Muscle layer of duodenum (tissue), 2 donors: ENCODE data around the gene TMUB1.
"Not testable (repeated sequence)": the region's sequence is repeated elsewhere in the genome, so short reads cannot be mapped to it uniquely, and the experiment has no call there.

Experiments used
- H3K27ac ChIP-seq: one replicate; pipeline ENCODE4 v1.7.0; 2013; ENCODE audit warnings: mild to moderate bottlenecking, low read length
- H3K27me3 ChIP-seq: one replicate; pipeline ENCODE4 v1.7.0; 2013; ENCODE audit warnings: low read depth, mild to moderate bottlenecking, control low read depth, low read length
- H3K36me3 ChIP-seq, 2 donors: one replicate each; pipeline ENCODE4 v1.7.0; 2013; ENCODE audit warnings: low read length in 2 of 2, control low read depth in 1 of 2, mild to moderate bottlenecking in 1 of 2; ENCODE audit not compliant: insufficient read depth in 2 of 2, control insufficient read depth in 1 of 2
- H3K4me1 ChIP-seq, 2 donors: one replicate each; pipeline ENCODE4 v1.7.0; 2013; ENCODE audit warnings: low read length in 2 of 2, mild to moderate bottlenecking in 2 of 2, control low read depth in 1 of 2, moderate library complexity in 1 of 2; ENCODE audit not compliant: insufficient read depth in 2 of 2, control insufficient read depth in 1 of 2
- H3K4me3 ChIP-seq, 2 donors: one replicate each; pipeline ENCODE4 v1.7.0; 2013; ENCODE audit warnings: low read length in 2 of 2, low read depth in 1 of 2, mild to moderate bottlenecking in 1 of 2
- H3K9me3 ChIP-seq, 2 donors: one replicate each; pipeline ENCODE4 v1.7.0; 2013; ENCODE audit warnings: low read length in 2 of 2, control low read depth in 1 of 2, mild to moderate bottlenecking in 1 of 2; ENCODE audit not compliant: control insufficient read depth in 1 of 2
- donor health status: healthy.

The TMUB1 gene

GRCh38 chr7:151056283-151056665 is 27.0 kb downstream of the TMUB1 start:
- Histone ChIP-seq H3K36me3 (peaks cover 0 to 6% of the 10 kb centered on the region in 2 donors), H3K27me3 (no peaks in the 10 kb centered on the region), H3K4me1 (peaks cover 17 to 33% of the 10 kb centered on the region in 2 donors), H3K9me3 (no peaks in the 10 kb centered on the region), H3K4me3 (no peak overlapping the region), H3K27ac (no peak overlapping the region)

- no peak overlapping the region for H3K4me3 ChIP-seq
- H3K9me3 ChIP-seq, result no peaks in the 10 kb centered on the region
- H3K4me1 ChIP-seq, result peaks cover 8 to 24% of the 10 kb centered on the region in 2 donors
- peaks cover 6% of the 10 kb centered on the region for H3K27me3 ChIP-seq
- H3K36me3 ChIP-seq, result peaks cover 0 to 6% of the 10 kb centered on the region in 2 donors
- no peak overlapping the region for H3K27ac ChIP-seq
Measured at GRCh38 chr7:151053751-151054150, 29.5 kb downstream of the TMUB1 start.

DNA sequence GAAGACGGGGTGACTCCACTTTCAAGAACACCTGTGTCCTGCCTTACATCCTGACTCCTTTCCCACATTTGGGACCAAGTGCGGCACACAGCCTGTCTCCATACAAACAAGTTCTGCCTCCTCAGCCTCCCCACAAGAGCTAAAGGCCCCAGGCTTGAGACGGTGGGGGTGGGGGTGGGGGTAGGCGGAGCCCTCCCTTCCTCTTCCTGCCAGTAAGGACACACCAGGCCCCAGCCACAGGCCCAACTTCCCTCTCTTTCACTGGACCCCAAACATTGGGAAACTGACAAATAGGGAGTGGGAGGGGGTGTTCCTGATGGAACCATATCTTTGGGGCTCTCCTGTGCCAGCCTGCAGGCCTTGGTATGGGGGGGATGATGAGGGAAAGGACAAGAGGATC is 30.2 kb downstream of the TMUB1 start:
- H3K9me3 ChIP-seq, result no peaks in the 10 kb centered on the region
- H3K36me3 ChIP-seq, result peaks cover 0 to 6% of the 10 kb centered on the region in 2 donors
- no peak overlapping the region for H3K27ac ChIP-seq
- H3K4me3 ChIP-seq, result no peak overlapping the region
- peaks cover 6% of the 10 kb centered on the region for H3K27me3 ChIP-seq
- peaks cover 4 to 18% of the 10 kb centered on the region in 2 donors for H3K4me1 ChIP-seq

DNA sequence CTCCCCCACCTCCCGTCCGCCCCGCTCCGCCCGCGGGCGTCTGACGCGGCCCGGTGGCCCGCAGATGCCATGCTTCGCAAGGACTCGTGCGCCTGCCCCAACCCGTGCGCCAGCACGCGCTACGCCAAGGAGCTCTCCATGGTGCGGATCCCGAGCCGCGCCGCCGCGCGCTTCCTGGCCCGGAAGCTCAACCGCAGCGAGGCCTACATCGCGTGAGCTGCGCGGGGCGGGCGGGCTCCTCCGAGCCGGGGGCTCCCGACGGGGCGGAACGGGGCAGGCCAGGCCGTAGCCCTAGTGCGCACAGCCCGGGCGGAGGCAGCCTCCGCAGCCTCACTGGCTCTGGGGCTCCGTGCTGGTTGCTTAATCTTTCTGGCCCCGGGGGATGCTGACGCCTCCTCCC is 32.2 kb downstream of the TMUB1 start:
- Histone ChIP-seq H3K36me3 (peaks cover 0 to 10% of the 10 kb centered on the region in 2 donors), H3K4me1 (peaks cover 0 to 19% of the 10 kb centered on the region in 2 donors), H3K27me3 (peaks cover 6% of the 10 kb centered on the region), H3K27ac (no peak overlapping the region), H3K4me3 (no peak overlapping the region), H3K9me3 (no peaks in the 10 kb centered on the region)

- peaks cover 0 to 19% of the 10 kb centered on the region in 2 donors for H3K4me1 ChIP-seq
- H3K27ac ChIP-seq, result no peak overlapping the region
- H3K4me3 ChIP-seq, result no peak overlapping the region
- peaks cover 6% of the 10 kb centered on the region for H3K27me3 ChIP-seq
- peaks cover 0 to 29% of the 10 kb centered on the region in 2 donors for H3K36me3 ChIP-seq
- no peaks in the 10 kb centered on the region for H3K9me3 ChIP-seq
Measured at GRCh38 chr7:151048911-151049463, 34.3 kb downstream of the TMUB1 start.

- Histone ChIP-seq H3K27me3 (peaks cover 6% of the 10 kb centered on the region), H3K36me3 (peaks cover 0 to 29% of the 10 kb centered on the region in 2 donors), H3K27ac (no peak within 1 kb of the TSS), H3K9me3 (no peaks in the 10 kb centered on the region), H3K4me1 (peaks cover 0 to 19% of the 10 kb centered on the region in 2 donors), H3K4me3 (no peak within 1 kb of the TSS)
Measured at GRCh38 chr7:151047976-151048815, 35.1 kb downstream of the TMUB1 start, which contains the start of gene ASIC3. Gene ASIC3 (plus strand): TSS chr7:151048531. CDS start chr7:151048886, 355 bp downstream.

DNA sequence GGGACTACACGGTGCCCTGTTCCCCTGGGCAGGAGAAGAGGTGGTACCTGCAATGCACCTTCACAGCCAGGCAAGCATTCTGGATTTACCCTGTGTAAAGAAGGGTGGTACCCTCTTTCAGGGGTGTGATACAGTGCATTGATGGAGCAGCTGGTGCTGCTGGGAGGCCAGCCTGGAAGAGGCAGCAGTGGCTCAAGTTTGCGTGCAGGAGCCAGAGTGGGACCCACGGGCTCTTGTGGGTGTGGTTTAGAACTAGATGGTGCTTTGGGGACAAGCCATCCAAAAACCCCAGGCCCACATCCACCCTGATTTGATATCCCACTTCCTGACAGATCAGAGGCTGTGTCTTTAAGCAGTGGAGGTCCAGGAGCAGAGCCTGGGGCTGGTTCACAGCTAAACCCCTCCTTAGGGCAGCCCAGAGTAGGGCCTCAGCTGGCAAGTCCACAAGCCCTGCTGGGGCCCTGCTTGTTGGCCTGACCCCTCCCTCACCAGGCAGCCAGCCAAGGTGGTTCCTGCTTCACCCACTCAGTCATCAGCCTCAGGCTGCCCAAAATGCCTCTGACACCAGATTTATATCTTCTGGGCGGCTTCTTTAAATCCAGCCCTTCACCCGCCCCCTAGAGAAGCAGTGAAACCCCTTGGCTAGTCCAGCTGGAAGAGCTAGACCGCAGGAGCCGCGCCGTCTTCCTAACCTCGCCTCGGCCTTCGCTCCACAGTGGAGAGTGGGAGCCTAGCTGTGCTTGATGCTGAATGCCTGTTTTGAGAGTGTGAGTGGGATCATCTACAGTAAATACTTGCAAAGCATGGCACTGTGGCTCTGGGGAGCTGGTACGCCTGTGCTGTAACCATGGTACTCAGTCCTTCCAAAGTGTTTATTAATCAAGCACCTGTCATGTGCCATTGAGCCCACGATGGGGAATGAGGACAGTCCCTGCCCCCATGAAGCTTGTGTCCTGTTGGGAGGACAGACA is 36.4 kb downstream of the TMUB1 start:
- Histone ChIP-seq H3K36me3 (peaks cover 0 to 42% of the 10 kb centered on the region in 2 donors), H3K9me3 (no peaks in the 10 kb centered on the region), H3K4me3 (no peak overlapping the region), H3K27me3 (peaks cover 6% of the 10 kb centered on the region), H3K4me1 (peaks cover 0 to 19% of the 10 kb centered on the region in 2 donors), H3K27ac (no peak overlapping the region)

- Histone ChIP-seq H3K27me3 (peaks cover 6% of the 10 kb centered on the region), H3K4me1 (peaks cover 0 to 15% of the 10 kb centered on the region in 2 donors), H3K36me3 (peaks cover 0 to 50% of the 10 kb centered on the region in 2 donors), H3K9me3 (no peaks in the 10 kb centered on the region), H3K27ac (no peak overlapping the region), H3K4me3 (no peak overlapping the region)
Measured at GRCh38 chr7:151045967-151046366, 37.3 kb downstream of the TMUB1 start.

DNA sequence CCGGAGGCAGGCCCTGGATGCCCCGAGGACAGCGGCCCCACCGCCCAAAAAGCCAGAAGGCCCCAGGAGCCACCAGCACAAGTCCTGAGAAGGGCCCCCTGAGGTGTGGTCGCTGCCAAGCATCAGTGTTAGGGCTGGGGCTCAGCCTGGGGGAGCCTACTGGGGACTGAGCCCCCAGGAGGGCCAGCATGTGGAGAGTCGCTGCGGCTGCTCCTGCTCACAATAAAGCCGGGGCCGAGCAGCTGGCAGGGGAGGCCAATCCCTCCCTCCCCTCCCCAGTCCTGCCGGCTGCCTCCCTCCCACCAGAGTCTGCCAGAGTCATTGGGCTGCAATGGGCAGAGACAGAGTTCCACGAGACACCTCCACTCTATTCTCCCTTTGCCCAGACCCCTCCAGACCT is 38.0 kb downstream of the TMUB1 start:
- Histone ChIP-seq H3K27ac (no peak overlapping the region), H3K4me1 (peaks cover 0 to 10% of the 10 kb centered on the region in 2 donors), H3K27me3 (peaks cover under 1% of the 10 kb centered on the region), H3K4me3 (no peak overlapping the region), H3K36me3 (peaks cover 0 to 54% of the 10 kb centered on the region in 2 donors), H3K9me3 (no peaks in the 10 kb centered on the region)

GRCh38 chr7:151043959-151044358 is 39.3 kb downstream of the TMUB1 start:
- H3K36me3 ChIP-seq, result peaks cover 0 to 54% of the 10 kb centered on the region in 2 donors
- no peaks in the 10 kb centered on the region for H3K27me3 ChIP-seq
- no peaks in the 10 kb centered on the region for H3K9me3 ChIP-seq
- no peak overlapping the region for H3K4me3 ChIP-seq
- H3K4me1 ChIP-seq, result peaks cover 6 to 19% of the 10 kb centered on the region in 2 donors
- H3K27ac ChIP-seq, result no peak overlapping the region

DNA sequence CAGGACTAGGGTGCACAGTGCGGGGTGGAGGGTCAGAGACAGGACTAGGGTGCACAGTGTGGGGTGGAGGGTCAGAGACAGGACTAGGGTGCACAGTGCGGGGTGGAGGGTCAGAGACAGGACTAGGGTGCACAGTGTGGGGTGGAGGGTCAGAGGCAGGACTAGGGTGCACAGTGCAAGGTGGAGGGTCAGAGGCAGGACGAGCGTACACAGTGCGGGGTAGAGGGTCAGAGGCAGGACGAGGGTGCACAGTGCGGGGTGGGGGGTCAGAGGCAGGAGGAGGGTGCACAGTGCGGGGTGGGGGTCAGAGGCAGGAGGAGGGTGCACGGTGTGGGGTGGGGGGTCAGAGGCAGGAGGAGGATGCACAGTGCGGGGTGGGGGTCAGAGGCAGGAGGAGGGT is 39.8 kb downstream of the TMUB1 start:
- H3K4me3 ChIP-seq, H3K9me3 ChIP-seq, H3K27me3 ChIP-seq, H3K27ac ChIP-seq: not testable (repeated sequence)
- Histone ChIP-seq H3K36me3 (peaks cover 0 to 58% of the 10 kb centered on the region in 2 donors), H3K4me1 (peaks cover 8 to 24% of the 10 kb centered on the region in 2 donors)
